Hematopoietic multipotent progenitor cell (in vitro differentiated cells): ENCODE measurements around the gene HOXA3. TPM values are rescaled to one million over a fixed set of nuclear protein-coding genes. Genes with fewer than 3 reads are reported as not detected.

Experiments used
- DNase-seq, 3 donors: peaks; one replicate each; pipeline ENCODE4 v3.0.0-alpha.2; 2011 to 2015; ENCODE audit warnings: low read depth in 2 of 3, low spot score in 2 of 3
- total RNA-seq: library from RNA; depleted of rRNA; stranded (reverse); fragments of >200 nt; gene quantifications from one replicate; pipeline ENCODE4 v1.2.3, GENCODE V29; 2012

The HOXA3 gene
- total RNA-seq, 1 donor = 14.3 TPM

- no peak for DNase-seq
These were observed 34.4 kb downstream of the HOXA3 start for GRCh38 chr7:27117887-27118491.

GRCh38 chr7:27116962-27117886, 35.2 kb downstream of the HOXA3 start:
- DNase-seq = no peak

GRCh38 chr7:27116031-27116961, 36.1 kb downstream of the HOXA3 start:
- DNase-seq = no peak

- DNase-seq = no peak
These were observed 37.0 kb downstream of the HOXA3 start for GRCh38 chr7:27115221-27116026.

GRCh38 chr7:27114881-27115220, 37.5 kb downstream of the HOXA3 start:
- no peak for DNase-seq

- DNase-seq = no peak
These were observed 38.2 kb downstream of the HOXA3 start for GRCh38 chr7:27113991-27114769.

GRCh38 chr7:27112955-27113949, 39.1 kb downstream of the HOXA3 start:
- DNase-seq = no peak

GRCh38 chr7:27112361-27112760, 40.0 kb downstream of the HOXA3 start:
- no peak for DNase-seq

- no peak for DNase-seq
These were observed 40.6 kb downstream of the HOXA3 start for GRCh38 chr7:27111751-27112277.

GRCh38 chr7:27111042-27111750, 41.2 kb downstream of the HOXA3 start:
- no peak for DNase-seq

- DNase-seq = no peak
These were observed 42.0 kb downstream of the HOXA3 start for GRCh38 chr7:27110186-27111031.

GRCh38 chr7:27109466-27110185, 42.8 kb downstream of the HOXA3 start:
- DNase-seq = no peak

GRCh38 chr7:27108390-27109127, 43.8 kb downstream of the HOXA3 start:
- no peak for DNase-seq

- no peak for DNase-seq
These were observed 44.7 kb downstream of the HOXA3 start for GRCh38 chr7:27107391-27108381.
